ENCODE measurements around the gene OBSCN.

OBSCN gene

GRCh38 chr1:228402641-228403025, 194.8 kb downstream of the OBSCN start:
- TF ChIP-seq CTCF (IDR thresholded peaks at IDR 0.05; ENCODE audit: low read depth, low read length) = no peak

GRCh38 chr1:228403231-228403631, 195.4 kb downstream of the OBSCN start:
- TF ChIP-seq CTCF (IDR thresholded peaks at IDR 0.05; ENCODE audit: low read depth, low read length) = no peak
- no peak for DNase-seq (ENCODE audit: extremely low read depth, low read depth)

More at GRCh38 chr1:228402641-228403025, 194.8 kb downstream of the OBSCN start:
- DNase-seq (ENCODE audit: extremely low read depth, low read depth) = no peak

- TF ChIP-seq CTCF (IDR thresholded peaks at IDR 0.05; ENCODE audit: low read depth, low read length) = no peak
- no peak for DNase-seq (ENCODE audit: extremely low read depth, low read depth)
These were observed 196.4 kb downstream of the OBSCN start for GRCh38 chr1:228404107-228404720.

GRCh38 chr1:228405200-228405978, 197.5 kb downstream of the OBSCN start:
- no peak for TF ChIP-seq CTCF (IDR thresholded peaks at IDR 0.05; ENCODE audit: low read depth, low read length)
- no peak for DNase-seq (ENCODE audit: extremely low read depth, low read depth)

- no peak for DNase-seq (ENCODE audit: extremely low read depth, low read depth)
- TF ChIP-seq CTCF (IDR thresholded peaks at IDR 0.05; ENCODE audit: low read depth, low read length) = no peak
These were observed 198.1 kb downstream of the OBSCN start for GRCh38 chr1:228405979-228406228.

- DNase-seq (ENCODE audit: extremely low read depth, low read depth) = no peak
- TF ChIP-seq CTCF (IDR thresholded peaks at IDR 0.05; ENCODE audit: low read depth, low read length) = no peak
These were observed 199.5 kb downstream of the OBSCN start for GRCh38 chr1:228407106-228408040.
